Stimulated activated CD8-positive, alpha-beta memory T cell treated with anti-CD3 and anti-CD28 coated beads, Interleukin-12 subunit alpha, Interleukin-12 subunit beta, amount 100 ng/mL, for 24 hours (primary cell): ENCODE results near the gene SERPINB1.
"Not testable (repeated sequence)": the region's sequence is repeated elsewhere in the genome, so short reads cannot be mapped to it uniquely, and the experiment has no call there.

ENCODE experiments used
- DNase-seq: peaks from one replicate; pipeline ENCODE4 v3.0.0-alpha.2; 2020; ENCODE audit errors: extremely low read depth

SERPINB1 gene

GRCh38 chr6:2818593-2818992, 23.1 kb downstream of the SERPINB1 start:
- no peak for DNase-seq

- DNase-seq = no peak
Observed at GRCh38 chr6:2817903-2818443, 23.7 kb downstream of the SERPINB1 start.

- DNase-seq = no peak
Observed at GRCh38 chr6:2816158-2816557, 25.5 kb downstream of the SERPINB1 start.

- no peak for DNase-seq
Observed at GRCh38 chr6:2812695-2813094, 29.0 kb downstream of the SERPINB1 start.

- no peak for DNase-seq
Observed at GRCh38 chr6:2810092-2810671, 31.5 kb downstream of the SERPINB1 start.

GRCh38 chr6:2809015-2809414, 32.6 kb downstream of the SERPINB1 start:
- no peak for DNase-seq

GRCh38 chr6:2807342-2808090, 34.1 kb downstream of the SERPINB1 start:
- no peak for DNase-seq

GRCh38 chr6:2806644-2807043, 35.0 kb downstream of the SERPINB1 start:
- no peak for DNase-seq

- no peak for DNase-seq
Observed at GRCh38 chr6:2805031-2805430, 36.6 kb downstream of the SERPINB1 start.

GRCh38 chr6:2804516-2804915, 37.1 kb downstream of the SERPINB1 start:
- no peak for DNase-seq

- DNase-seq = no peak
Observed at GRCh38 chr6:2803731-2804429, 37.8 kb downstream of the SERPINB1 start.

- DNase-seq = no peak
Observed at GRCh38 chr6:2802521-2803060, 39.1 kb downstream of the SERPINB1 start.

- not testable (repeated sequence) for DNase-seq
Observed at GRCh38 chr6:2801687-2802086, 40.0 kb downstream of the SERPINB1 start.

- DNase-seq = no peak
Observed at GRCh38 chr6:2800552-2801316, 40.9 kb downstream of the SERPINB1 start.

GRCh38 chr6:2799936-2800527, 41.6 kb downstream of the SERPINB1 start:
- DNase-seq = no peak

GRCh38 chr6:2798586-2799134, 43.0 kb downstream of the SERPINB1 start:
- DNase-seq = no peak

GRCh38 chr6:2797564-2798031, 44.1 kb downstream of the SERPINB1 start:
- no peak for DNase-seq

GRCh38 chr6:2796861-2797260, 44.8 kb downstream of the SERPINB1 start:
- DNase-seq = no peak

- DNase-seq = no peak
Observed at GRCh38 chr6:2795956-2796355, 45.7 kb downstream of the SERPINB1 start.

GRCh38 chr6:2795162-2795561, 46.5 kb downstream of the SERPINB1 start:
- no peak for DNase-seq
